ENCODE measurements around the gene STAT3.

GRCh38 chr17:42301022-42301421 is 87.2 kb downstream of the STAT3 start:
- TF ChIP-seq, protein P1, sequence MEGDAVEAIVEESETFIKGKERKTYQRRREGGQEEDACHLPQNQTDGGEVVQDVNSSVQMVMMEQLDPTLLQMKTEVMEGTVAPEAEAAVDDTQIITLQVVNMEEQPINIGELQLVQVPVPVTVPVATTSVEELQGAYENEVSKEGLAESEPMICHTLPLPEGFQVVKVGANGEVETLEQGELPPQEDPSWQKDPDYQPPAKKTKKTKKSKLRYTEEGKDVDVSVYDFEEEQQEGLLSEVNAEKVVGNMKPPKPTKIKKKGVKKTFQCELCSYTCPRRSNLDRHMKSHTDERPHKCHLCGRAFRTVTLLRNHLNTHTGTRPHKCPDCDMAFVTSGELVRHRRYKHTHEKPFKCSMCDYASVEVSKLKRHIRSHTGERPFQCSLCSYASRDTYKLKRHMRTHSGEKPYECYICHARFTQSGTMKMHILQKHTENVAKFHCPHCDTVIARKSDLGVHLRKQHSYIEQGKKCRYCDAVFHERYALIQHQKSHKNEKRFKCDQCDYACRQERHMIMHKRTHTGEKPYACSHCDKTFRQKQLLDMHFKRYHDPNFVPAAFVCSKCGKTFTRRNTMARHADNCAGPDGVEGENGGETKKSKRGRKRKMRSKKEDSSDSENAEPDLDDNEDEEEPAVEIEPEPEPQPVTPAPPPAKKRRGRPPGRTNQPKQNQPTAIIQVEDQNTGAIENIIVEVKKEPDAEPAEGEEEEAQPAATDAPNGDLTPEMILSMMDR (IDR thresholded peaks at IDR 0.05): no peak
- TF ChIP-seq EZH2 (IDR thresholded peaks at IDR 0.05; ENCODE audit: borderline replicate concordance, insufficient read depth, low read depth, low read length, poor library complexity, severe bottlenecking): no peak

Data from B cell (primary cell).